CD4-positive, alpha-beta T cell treated with Interferon alpha-2 for 1 hour (primary cell): ENCODE results near the gene KIF3C.
"Not testable (repeated sequence)": the region's sequence is repeated elsewhere in the genome, so short reads cannot be mapped to it uniquely, and the experiment has no call there.

Experiments used
- DNase-seq, 2 donors: peaks; one replicate each; pipeline ENCODE4 v3.0.0-alpha.2; 2020 to 2022

KIF3C gene

GRCh38 chr2:25998816-25999383 lies 16.6 kb upstream of the KIF3C start:
- DNase-seq: not testable (repeated sequence)

GRCh38 chr2:25996844-25997243 lies 14.5 kb upstream of the KIF3C start:
- no peak for DNase-seq

- no peak for DNase-seq
Measured at GRCh38 chr2:25994509-25994908, 12.2 kb upstream of the KIF3C start.

DNA sequence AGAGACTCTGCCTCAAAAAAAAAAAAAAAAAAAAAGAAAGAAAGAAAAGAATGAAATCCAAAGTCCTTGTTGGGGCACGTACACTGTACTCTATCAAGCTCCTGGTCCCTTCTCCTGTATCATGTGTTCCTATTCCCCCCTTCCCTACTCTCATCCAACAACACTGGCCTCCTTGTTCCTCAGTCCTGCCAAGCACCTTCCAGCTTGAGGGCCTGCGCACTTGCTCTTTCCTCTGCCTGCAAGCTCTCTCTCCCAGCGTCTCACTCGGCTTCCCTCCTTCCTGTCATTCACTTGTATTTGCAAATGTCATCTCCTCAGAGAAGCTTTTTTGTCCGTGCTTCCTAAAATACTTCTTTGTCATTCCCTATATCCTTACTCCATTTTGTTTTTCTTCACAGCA lies 10.8 kb upstream of the KIF3C start:
- DNase-seq: no peak

- no peak for DNase-seq
Measured at GRCh38 chr2:25992556-25992955, 10.3 kb upstream of the KIF3C start.

GRCh38 chr2:25991965-25992364 lies 9.7 kb upstream of the KIF3C start:
- DNase-seq: no peak

- no peak for DNase-seq
Measured at GRCh38 chr2:25989154-25989553, 6.9 kb upstream of the KIF3C start.

GRCh38 chr2:25988134-25988533 lies 5.8 kb upstream of the KIF3C start:
- DNase-seq: no peak

GRCh38 chr2:25983735-25984134 lies 1.4 kb upstream of the KIF3C start:
- no peak for DNase-seq

GRCh38 chr2:25982968-25983280 lies 627 bp upstream of the KIF3C start:
- no peak for DNase-seq

GRCh38 chr2:25981596-25982272 lies 563 bp downstream of the KIF3C start:
- DNase-seq: no peak

GRCh38 chr2:25980951-25981350 lies 1.3 kb downstream of the KIF3C start:
- DNase-seq: no peak

DNA sequence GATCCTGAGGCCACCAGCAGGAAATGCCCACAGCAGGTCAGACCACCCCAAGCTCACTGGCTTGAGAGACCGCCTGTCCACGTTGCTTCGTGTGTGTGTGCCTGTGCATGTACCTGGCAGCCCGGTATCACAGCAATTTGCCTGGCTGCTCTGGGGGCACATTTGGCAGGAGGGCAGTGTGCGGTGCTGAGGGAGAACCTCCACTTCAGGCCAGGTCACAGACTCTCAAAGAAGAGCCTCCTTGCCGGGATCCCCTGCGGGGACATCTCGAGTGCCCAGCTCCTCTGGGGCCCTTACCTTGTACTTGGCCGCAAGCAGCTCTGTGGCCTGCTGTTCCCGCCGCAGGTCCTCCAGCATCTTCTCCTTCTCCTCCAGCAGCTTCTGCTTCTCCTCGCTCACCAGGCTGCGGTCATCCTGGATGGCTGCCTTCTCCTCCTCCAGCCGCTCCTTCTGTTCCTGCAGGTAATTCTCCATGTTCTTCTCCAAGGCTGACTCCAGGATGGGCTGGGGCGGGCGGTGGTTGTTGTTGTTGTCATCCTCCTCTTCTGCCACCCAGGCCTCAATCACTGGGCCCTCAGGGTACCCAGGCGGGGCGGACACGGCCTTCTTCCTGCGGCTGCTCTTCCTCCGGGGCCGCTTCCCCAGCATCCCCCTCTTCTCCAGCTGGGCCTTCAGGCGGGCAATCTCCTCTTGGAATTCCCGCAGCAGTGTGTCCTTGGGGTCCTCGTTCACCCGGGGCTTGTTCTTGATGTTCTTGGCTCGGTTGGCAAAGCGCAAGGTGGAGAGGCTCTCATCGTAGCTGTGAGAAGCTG lies 2.0 kb downstream of the KIF3C start:
- DNase-seq: no peak

GRCh38 chr2:25979001-25979400 lies 3.3 kb downstream of the KIF3C start:
- DNase-seq: no peak

DNA sequence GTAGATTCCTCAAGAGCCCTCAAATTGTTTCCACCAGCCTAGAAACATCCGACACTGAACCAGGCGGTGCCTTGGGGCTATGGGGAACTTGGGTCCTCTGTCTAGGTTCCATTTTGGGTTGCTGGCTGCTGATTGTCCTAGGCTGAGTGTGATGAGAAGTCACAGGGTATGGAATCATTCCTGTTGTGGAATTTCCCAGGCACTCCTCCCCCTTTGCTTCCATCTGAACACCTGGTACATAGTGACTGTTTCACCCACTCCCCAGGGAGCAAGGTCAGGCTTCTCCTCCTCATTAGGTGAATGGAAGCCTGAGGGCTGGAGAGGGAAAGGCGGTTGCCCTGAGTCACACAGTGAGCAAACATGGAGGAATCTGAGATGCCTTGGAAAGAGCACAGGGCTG lies 4.5 kb downstream of the KIF3C start:
- no peak for DNase-seq

DNA sequence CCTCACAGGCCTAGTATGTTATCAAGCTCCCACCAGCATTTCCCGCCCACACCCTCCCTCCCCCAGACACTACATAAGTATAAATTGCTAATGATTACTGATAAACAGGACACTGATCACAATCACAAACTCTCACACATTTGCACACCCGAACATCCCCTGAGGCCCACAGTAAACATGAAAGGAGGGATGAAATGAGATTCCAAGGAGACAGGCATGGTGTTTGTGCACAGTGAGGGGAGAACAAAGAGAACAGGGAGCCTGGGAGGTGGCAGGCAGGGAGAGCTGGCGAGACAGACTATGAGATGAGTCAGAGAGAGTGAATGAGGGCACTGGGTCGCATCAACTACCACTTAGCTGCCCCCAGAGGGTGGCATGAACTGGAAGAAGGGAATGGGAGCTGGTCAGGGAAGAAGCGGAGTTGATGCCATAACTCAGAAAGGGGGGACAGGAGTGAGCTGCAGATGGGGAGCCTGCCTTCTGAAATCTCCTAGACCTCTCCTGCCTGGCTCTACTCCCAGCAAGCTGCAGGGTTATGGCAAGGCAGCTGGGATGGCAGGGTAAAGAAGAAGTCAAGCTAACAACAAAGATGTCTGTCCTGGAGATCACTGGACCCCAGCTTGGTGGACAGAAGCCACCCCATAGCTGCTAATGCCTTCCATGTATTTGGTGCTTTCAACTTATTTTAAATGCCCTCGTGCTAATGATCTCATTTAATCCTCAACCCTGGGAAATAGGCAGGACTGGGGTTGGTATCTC lies 5.1 kb downstream of the KIF3C start:
- DNase-seq: no peak

GRCh38 chr2:25972049-25972823 lies 10.1 kb downstream of the KIF3C start:
- DNase-seq: no peak

GRCh38 chr2:25971596-25971995 lies 10.7 kb downstream of the KIF3C start:
- DNase-seq: no peak

DNA sequence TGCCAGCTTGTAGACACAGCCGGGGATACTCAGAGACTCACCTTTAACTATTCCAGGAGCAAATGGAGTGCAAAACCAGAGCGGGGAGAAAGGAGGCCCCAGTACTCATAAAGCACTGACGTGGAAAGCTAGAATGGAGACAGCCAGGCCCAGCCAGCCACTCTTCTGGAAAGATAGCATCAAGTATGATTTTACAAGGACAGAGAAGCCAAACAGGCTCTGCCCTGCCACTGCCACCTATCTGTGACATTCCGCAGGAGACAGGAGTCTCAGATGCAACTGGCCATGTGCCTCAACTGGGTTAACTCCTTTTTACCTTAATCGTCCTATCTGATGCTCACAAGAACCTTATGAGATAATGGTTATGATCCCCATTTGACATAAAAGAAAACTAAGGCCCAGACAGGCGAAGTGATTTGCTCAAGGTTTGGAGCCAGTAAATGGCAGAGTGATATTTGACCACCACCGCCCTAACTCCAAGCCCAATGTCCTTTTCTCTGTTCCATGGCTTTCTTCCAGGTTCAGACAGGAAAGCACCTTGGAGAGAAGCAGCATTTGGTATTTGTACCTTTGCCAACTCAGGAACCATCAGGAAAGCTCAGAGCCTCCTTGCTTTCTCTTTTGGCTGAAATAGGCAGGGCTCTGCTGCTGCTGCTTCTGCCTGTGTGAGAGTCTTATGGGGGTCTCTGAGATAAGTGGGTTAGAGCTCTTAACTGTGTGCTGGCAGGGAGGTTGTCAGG lies 15.6 kb downstream of the KIF3C start:
- no peak for DNase-seq

GRCh38 chr2:25964891-25965290 lies 17.4 kb downstream of the KIF3C start:
- no peak for DNase-seq

- DNase-seq: peak; percentile 3 to 7
Measured at GRCh38 chr2:25960920-25961319, 21.4 kb downstream of the KIF3C start.

DNA sequence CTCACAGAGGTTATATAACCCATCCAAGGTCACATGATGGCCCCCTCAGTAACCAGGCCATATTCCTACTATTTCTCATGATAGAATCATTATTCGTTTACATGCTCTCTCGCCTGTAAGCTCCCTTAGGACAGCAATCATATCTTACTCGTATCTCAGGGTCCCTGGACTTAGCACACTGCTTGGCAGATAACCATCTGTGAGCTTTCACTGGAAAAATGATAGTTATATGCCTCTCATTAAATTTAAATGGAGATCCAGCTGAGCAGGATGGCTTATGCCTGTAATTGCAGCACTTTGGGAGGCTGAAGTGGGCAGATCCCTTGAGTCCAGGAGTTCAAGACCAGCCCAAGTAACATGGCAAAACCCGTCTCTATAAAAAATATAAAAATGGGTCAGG lies 21.9 kb downstream of the KIF3C start:
- DNase-seq: no peak
